IPS-18c (cell line): ENCODE results near the gene ATP2B2.

Experiments used
- H3K4me3 ChIP-seq: 2 replicates; pipeline ENCODE4 v1.7.0; 2013; ENCODE audit warnings: low read depth, mild to moderate bottlenecking, low read length, moderate library complexity; ENCODE audit not compliant: insufficient read depth
- H3K9me3 ChIP-seq: one replicate; pipeline ENCODE4 v1.6.1; 2013; ENCODE audit warnings: mild to moderate bottlenecking, low read length, moderate library complexity; ENCODE audit not compliant: control insufficient read depth, insufficient read depth

The ATP2B2 gene

GRCh38 chr3:10454907-10455544, 50.4 kb downstream of the ATP2B2 start:
- Histone ChIP-seq H3K9me3 (no peaks in the 10 kb centered on the region), H3K4me3 (no peak overlapping the region)

GRCh38 chr3:10453431-10454163, 51.8 kb downstream of the ATP2B2 start:
- no peaks in the 10 kb centered on the region for H3K9me3 ChIP-seq
- no peak overlapping the region for H3K4me3 ChIP-seq

GRCh38 chr3:10450494-10451440, 54.6 kb downstream of the ATP2B2 start:
- Histone ChIP-seq H3K4me3 (no peak overlapping the region), H3K9me3 (no peaks in the 10 kb centered on the region)

- H3K4me3 ChIP-seq: no peak overlapping the region
- no peaks in the 10 kb centered on the region for H3K9me3 ChIP-seq
Measured at GRCh38 chr3:10449436-10449835, 56.0 kb downstream of the ATP2B2 start.

- H3K9me3 ChIP-seq: no peaks in the 10 kb centered on the region
- H3K4me3 ChIP-seq: no peak overlapping the region
Measured at GRCh38 chr3:10448544-10448943, 56.8 kb downstream of the ATP2B2 start.

- no peaks in the 10 kb centered on the region for H3K9me3 ChIP-seq
Measured at GRCh38 chr3:10447527-10448260, 57.7 kb downstream of the ATP2B2 start.

GRCh38 chr3:10447110-10447509, 58.3 kb downstream of the ATP2B2 start:
- Histone ChIP-seq H3K4me3 (no peak overlapping the region), H3K9me3 (no peaks in the 10 kb centered on the region)

More at GRCh38 chr3:10447527-10448260, 57.7 kb downstream of the ATP2B2 start:
- no peak overlapping the region for H3K4me3 ChIP-seq

GRCh38 chr3:10445561-10446175, 59.7 kb downstream of the ATP2B2 start:
- Histone ChIP-seq H3K9me3 (no peaks in the 10 kb centered on the region), H3K4me3 (no peak overlapping the region)

GRCh38 chr3:10444511-10444910, 60.9 kb downstream of the ATP2B2 start:
- Histone ChIP-seq H3K9me3 (no peaks in the 10 kb centered on the region), H3K4me3 (no peak overlapping the region)

- no peaks in the 10 kb centered on the region for H3K9me3 ChIP-seq
- no peak overlapping the region for H3K4me3 ChIP-seq
Measured at GRCh38 chr3:10444110-10444429, 61.3 kb downstream of the ATP2B2 start.

- H3K4me3 ChIP-seq: no peak overlapping the region
- no peaks in the 10 kb centered on the region for H3K9me3 ChIP-seq
Measured at GRCh38 chr3:10443272-10444109, 61.9 kb downstream of the ATP2B2 start.

- no peaks in the 10 kb centered on the region for H3K9me3 ChIP-seq
- no peak overlapping the region for H3K4me3 ChIP-seq
Measured at GRCh38 chr3:10442151-10442795, 63.1 kb downstream of the ATP2B2 start.

GRCh38 chr3:10440684-10441083, 64.7 kb downstream of the ATP2B2 start:
- no peaks in the 10 kb centered on the region for H3K9me3 ChIP-seq
- H3K4me3 ChIP-seq: no peak overlapping the region

- Histone ChIP-seq H3K4me3 (no peak overlapping the region), H3K9me3 (no peaks in the 10 kb centered on the region)
Measured at GRCh38 chr3:10438902-10439610, 66.3 kb downstream of the ATP2B2 start.
